Left hindlimb (tissue), 1 donor: ENCODE results near the gene ETF1.
"Not testable (repeated sequence)": the region's sequence is repeated elsewhere in the genome, so short reads cannot be mapped to it uniquely, and the experiment has no call there.

Source experiments
- DNase-seq: peaks from one replicate; pipeline ENCODE4 v3.0.0-alpha.2; 2018

The ETF1 gene

GRCh38 chr5:138528208-138528607 is 14.8 kb downstream of the ETF1 start:
- DNase-seq, result no peak

GRCh38 chr5:138527170-138527569 is 15.9 kb downstream of the ETF1 start:
- no peak for DNase-seq

- DNase-seq, result no peak
These were observed 19.6 kb downstream of the ETF1 start for GRCh38 chr5:138523406-138523805.

DNA sequence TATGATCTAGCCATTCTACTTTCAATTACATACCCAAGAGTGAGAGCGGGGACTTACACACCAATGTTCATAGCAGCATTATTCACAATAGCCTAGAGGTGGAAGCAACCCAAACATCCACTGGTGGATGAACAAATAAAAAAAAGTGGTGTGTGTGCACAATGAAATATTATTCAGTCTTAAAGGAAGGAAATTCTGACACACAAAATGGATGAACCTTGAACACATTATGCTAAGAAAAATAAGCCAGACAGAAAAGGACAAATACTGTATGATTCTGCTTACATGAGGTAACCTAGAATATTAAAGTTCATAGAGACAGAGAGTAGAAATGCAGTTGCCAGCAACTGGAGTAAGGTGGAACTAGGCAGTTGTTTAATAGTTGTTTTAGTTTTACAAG is 22.1 kb downstream of the ETF1 start:
- no peak for DNase-seq

DNA sequence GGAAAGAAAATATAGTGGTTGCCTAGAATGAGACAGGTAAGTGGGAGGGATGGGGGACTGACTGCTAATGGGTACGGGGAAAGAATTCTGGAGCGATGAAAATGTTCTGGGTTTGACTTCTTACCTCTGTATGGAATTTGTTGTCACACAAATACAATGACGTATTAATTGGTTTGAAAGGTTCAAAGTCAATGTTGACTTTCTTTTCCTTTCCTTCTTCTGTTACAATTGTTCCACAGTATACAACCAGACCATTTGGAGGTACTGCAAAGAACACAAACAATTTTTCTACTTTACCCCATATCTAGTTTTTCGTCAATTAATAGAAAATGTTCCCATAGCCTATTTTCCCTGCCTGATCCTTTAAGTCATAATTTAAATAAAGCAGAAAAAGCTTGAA is 25.6 kb downstream of the ETF1 start:
- no peak for DNase-seq

DNA sequence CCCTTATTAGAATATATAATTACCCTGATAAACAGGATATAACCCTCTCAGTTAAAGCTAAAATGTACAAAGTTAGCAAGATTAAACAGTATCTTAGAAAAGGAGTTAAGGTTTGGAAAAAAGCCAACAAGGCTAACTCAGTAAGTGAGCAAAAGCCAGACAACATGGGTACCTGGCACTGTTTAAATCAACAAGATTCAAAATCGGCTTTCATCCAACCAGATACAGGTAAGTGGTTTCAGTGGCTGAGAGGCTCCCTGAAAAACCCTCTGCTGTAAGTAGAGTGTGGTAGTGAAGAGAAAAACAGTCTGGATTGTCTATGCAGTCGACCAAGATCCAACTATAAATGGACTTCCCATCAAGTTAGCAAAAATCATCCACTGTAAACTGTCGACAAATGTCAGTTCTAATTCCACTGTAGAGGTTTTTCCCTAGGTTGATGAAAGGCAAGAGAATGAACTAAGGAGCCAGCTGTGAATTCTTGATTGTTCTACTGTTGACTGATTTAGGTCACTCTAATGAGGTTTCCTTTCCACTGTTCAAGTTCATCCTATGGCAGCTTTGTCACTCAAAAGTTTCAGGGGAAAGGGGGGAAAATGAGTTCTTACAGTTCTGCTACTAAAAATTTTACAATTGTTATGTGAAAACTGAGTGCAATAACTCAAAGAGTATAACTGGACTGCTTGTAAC is 27.3 kb downstream of the ETF1 start:
- DNase-seq, result no peak

GRCh38 chr5:138514021-138514420 is 29.0 kb downstream of the ETF1 start:
- no peak for DNase-seq

DNA sequence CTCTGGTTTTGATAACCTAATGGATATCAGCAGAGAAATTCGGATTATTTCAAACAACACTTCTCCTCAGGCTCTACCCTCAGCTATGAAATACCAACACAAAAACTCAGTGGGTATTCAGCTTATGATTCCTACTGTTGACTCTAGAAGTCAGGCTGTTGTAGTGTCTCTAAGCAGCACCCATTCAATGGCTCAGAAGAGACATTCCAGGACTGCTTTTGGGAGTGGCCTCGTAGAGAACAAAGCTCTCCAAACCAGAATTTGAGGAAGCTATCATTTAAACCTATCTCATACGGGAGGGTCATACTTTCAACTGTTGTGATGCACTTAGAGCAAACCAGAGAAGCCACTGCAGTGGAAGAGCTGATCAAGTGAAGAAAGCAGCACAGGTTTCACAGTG is 34.1 kb downstream of the ETF1 start:
- no peak for DNase-seq

GRCh38 chr5:138507485-138507884 is 35.6 kb downstream of the ETF1 start:
- DNase-seq, result not testable (repeated sequence)

GRCh38 chr5:138506370-138507306 is 36.4 kb downstream of the ETF1 start:
- DNase-seq, result no peak

- DNase-seq, result no peak
These were observed 38.2 kb downstream of the ETF1 start for GRCh38 chr5:138504799-138505198.

- DNase-seq, result peak; percentile 53
These were observed 39.4 kb downstream of the ETF1 start for GRCh38 chr5:138503487-138504270.

DNA sequence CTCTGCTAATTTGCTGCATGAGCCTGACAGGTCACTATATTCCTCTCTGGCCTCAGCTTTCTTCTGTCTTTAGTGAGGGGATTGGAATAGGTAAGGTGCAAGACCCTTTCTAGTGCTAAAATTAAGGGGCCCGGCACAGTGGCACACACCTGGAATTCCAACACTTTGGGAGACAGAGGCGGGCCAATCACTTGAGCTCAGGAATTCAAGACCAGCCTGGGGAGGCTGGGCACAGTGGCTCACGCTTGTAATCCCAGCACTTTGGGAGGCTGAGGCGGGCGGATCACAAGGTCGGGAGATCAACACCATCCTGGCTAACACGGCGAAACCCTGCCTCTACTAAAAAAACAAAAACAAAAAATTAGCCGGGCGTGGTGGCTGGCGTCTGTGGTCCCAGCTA is 40.5 kb downstream of the ETF1 start:
- no peak for DNase-seq

- DNase-seq, result no peak
These were observed 40.9 kb downstream of the ETF1 start for GRCh38 chr5:138502121-138502520.

GRCh38 chr5:138498376-138498775 is 44.7 kb downstream of the ETF1 start:
- no peak for DNase-seq

- DNase-seq, result no peak
These were observed 47.7 kb downstream of the ETF1 start for GRCh38 chr5:138495351-138495750.

GRCh38 chr5:138492560-138493045 is 50.4 kb downstream of the ETF1 start:
- DNase-seq, result no peak

DNA sequence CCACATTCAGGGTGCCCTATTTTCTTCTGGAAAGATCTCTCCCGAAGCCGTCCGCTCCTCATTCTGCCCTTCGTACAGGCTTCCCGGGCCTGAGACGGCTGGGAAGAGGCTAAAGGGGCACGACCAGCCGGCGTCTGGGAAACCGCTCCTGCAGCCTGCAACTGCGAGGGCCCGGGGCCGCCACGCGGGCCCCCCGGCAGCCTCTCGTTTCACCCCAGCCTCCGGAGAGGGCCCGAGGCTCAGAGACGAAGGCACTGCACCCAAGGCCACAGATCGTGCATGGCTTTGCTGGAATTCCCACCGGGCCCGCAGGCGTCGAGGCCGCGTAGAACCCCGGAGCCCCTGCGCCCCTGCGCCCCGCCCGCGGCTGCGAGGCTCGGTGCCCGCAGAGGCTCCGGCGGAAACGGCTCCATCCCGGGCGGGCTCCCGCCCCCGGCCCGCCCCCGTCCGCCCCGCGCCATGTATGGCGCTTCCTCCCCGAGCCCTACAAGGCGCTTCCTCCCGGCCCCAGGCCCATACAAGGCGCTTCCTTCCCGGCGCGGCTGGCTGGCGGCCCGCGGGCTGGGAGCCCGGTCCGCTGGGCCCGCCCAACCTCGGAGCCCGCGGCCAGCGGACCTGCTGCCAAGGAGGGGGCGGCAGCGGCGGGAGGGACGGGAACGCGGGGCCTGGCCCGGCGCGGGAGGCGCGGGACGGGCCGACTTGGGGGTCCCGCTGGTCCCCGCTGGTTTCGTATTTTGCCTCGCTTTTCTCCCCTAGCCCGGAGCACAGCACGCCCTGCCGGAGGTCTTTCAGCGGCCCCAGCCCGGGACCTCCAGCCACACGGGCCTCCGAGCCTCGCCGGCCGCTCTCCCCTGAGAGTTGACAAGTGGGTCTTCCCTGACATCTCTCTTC is 51.1 kb downstream of the ETF1 start:
- peak; percentile 95 for DNase-seq

DNA sequence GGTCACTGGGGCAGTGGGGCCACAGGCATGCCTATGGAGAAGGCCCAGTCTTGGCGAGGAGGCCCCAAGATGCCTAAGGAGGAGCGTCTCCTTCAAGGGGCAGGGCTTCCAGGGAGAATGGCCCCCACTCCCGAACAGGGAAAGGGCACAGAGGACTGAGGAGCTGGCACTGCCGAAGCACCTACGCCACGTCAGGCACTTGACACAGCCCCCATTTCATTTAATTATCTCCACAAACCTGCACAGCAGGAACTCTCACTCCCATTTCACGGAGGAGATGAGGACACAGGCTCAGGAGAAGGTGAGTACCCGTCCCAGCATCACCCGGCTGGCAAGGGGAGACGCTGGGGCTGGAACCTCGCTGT is 51.8 kb downstream of the ETF1 start:
- no peak for DNase-seq

GRCh38 chr5:138490648-138491283 is 52.3 kb downstream of the ETF1 start:
- DNase-seq, result no peak

- DNase-seq, result peak; percentile 63
These were observed 53.4 kb downstream of the ETF1 start for GRCh38 chr5:138489683-138490061.

GRCh38 chr5:138488481-138488945 is 54.5 kb downstream of the ETF1 start:
- DNase-seq, result no peak
